NCI-H2196 (cell line): Measurements from ENCODE around the gene BZW1.

Experiments
- DNase-seq: peaks from one replicate; lab custom pipeline; 2025; ENCODE audit not compliant: unreplicated experiment; lab: John Stamatoyannopoulos, UW

BZW1 gene

GRCh38 chr2:200829258-200829655, 17.5 kb downstream of the BZW1 start:
- no peak for DNase-seq

- no peak for DNase-seq
These were observed 23.0 kb downstream of the BZW1 start for GRCh38 chr2:200834701-200835100.

GRCh38 chr2:200839513-200839912, 27.8 kb downstream of the BZW1 start:
- DNase-seq, result no peak

- no peak for DNase-seq
These were observed 32.6 kb downstream of the BZW1 start for GRCh38 chr2:200843993-200844948.

GRCh38 chr2:200845194-200845593, 33.5 kb downstream of the BZW1 start:
- DNase-seq, result no peak

- no peak for DNase-seq
These were observed 34.1 kb downstream of the BZW1 start for GRCh38 chr2:200845669-200846325.

- no peak for DNase-seq
These were observed 35.6 kb downstream of the BZW1 start for GRCh38 chr2:200847269-200847668.

- DNase-seq, result no peak
These were observed 36.2 kb downstream of the BZW1 start for GRCh38 chr2:200847939-200848338.

GRCh38 chr2:200850512-200851256, 39.0 kb downstream of the BZW1 start:
- no peak for DNase-seq

- DNase-seq, result no peak
These were observed 39.9 kb downstream of the BZW1 start for GRCh38 chr2:200851398-200852248.

GRCh38 chr2:200852605-200853004, 40.9 kb downstream of the BZW1 start:
- DNase-seq, result no peak

- DNase-seq, result no peak
These were observed 45.1 kb downstream of the BZW1 start for GRCh38 chr2:200856806-200857205.

- no peak for DNase-seq
These were observed 48.5 kb downstream of the BZW1 start for GRCh38 chr2:200860092-200860795.

- no peak for DNase-seq
These were observed 50.0 kb downstream of the BZW1 start for GRCh38 chr2:200861617-200862155.

GRCh38 chr2:200862532-200863000, 50.9 kb downstream of the BZW1 start:
- peak; percentile 27 for DNase-seq

- no peak for DNase-seq
These were observed 52.1 kb downstream of the BZW1 start for GRCh38 chr2:200863782-200864175.

GRCh38 chr2:200864176-200865034, 52.7 kb downstream of the BZW1 start, which contains the start of gene CLK1:
Gene CLK1 (minus strand): TSS chr2:200864658. CDS start chr2:200861862, 2,796 bp downstream.
- peak; percentile 96 for DNase-seq

GRCh38 chr2:200869014-200869413, 57.3 kb downstream of the BZW1 start:
- DNase-seq, result no peak

GRCh38 chr2:200871151-200871550, 59.4 kb downstream of the BZW1 start:
- DNase-seq, result no peak
